ENCODE measurements around the gene ZEB2. TPM values are rescaled to one million over a fixed set of nuclear protein-coding genes. Genes with fewer than 3 reads are reported as not detected.

The ZEB2 gene
- total RNA-seq, 1 donor from 2014 or later, result 108 TPM

GRCh38 chr2:144466637-144467036 is 53.3 kb downstream of the ZEB2 start:
- Histone ChIP-seq H3K27ac (ENCODE audit: low read depth, low read length) (no peak overlapping the region), H3K4me1 (ENCODE audit: control insufficient read depth in 3 of 3, insufficient read depth in 3 of 3, low read length in 3 of 3) (peaks cover 0 to 9% (median 2%) of the 10 kb centered on the region in 3 donors), H3K27me3 (ENCODE audit: control insufficient read depth in 3 of 3, insufficient read depth in 3 of 3, low read length in 3 of 3) (no peaks in the 10 kb centered on the region), H3K9ac (ENCODE audit: low read depth in 1 of 3, low read length in 3 of 3) (no peak overlapping the region), H3K4me3 (ENCODE audit: low read length in 3 of 3) (no peak overlapping the region), H3K9me3 (ENCODE audit: control insufficient read depth in 3 of 3, low read length in 3 of 3) (no peaks in the 10 kb centered on the region), H3K36me3 (ENCODE audit: control insufficient read depth in 3 of 3, insufficient read depth in 3 of 3, low read length in 3 of 3) (no peaks in the 10 kb centered on the region)

- H3K9ac ChIP-seq (ENCODE audit: low read depth in 1 of 3, low read length in 3 of 3), result no peak overlapping the region
- no peak overlapping the region for H3K27ac ChIP-seq (ENCODE audit: low read depth, low read length)
- H3K36me3 ChIP-seq (ENCODE audit: control insufficient read depth in 3 of 3, insufficient read depth in 3 of 3, low read length in 3 of 3), result no peaks in the 10 kb centered on the region
- no peaks in the 10 kb centered on the region for H3K27me3 ChIP-seq (ENCODE audit: control insufficient read depth in 3 of 3, insufficient read depth in 3 of 3, low read length in 3 of 3)
- H3K4me1 ChIP-seq (ENCODE audit: control insufficient read depth in 3 of 3, insufficient read depth in 3 of 3, low read length in 3 of 3), result peaks cover 0 to 8% (median 7%) of the 10 kb centered on the region in 3 donors
- no peaks in the 10 kb centered on the region for H3K9me3 ChIP-seq (ENCODE audit: control insufficient read depth in 3 of 3, low read length in 3 of 3)
- no peak overlapping the region for H3K4me3 ChIP-seq (ENCODE audit: low read length in 3 of 3)
These were observed 54.2 kb downstream of the ZEB2 start for GRCh38 chr2:144465749-144466148.

- Histone ChIP-seq H3K27ac (ENCODE audit: low read depth, low read length) (no peak overlapping the region), H3K9ac (ENCODE audit: low read depth in 1 of 3, low read length in 3 of 3) (no peak overlapping the region), H3K9me3 (ENCODE audit: control insufficient read depth in 3 of 3, low read length in 3 of 3) (no peaks in the 10 kb centered on the region), H3K4me1 (ENCODE audit: control insufficient read depth in 3 of 3, insufficient read depth in 3 of 3, low read length in 3 of 3) (peaks cover 0 to 8% (median 7%) of the 10 kb centered on the region in 3 donors), H3K36me3 (ENCODE audit: control insufficient read depth in 3 of 3, insufficient read depth in 3 of 3, low read length in 3 of 3) (no peaks in the 10 kb centered on the region), H3K27me3 (ENCODE audit: control insufficient read depth in 3 of 3, insufficient read depth in 3 of 3, low read length in 3 of 3) (no peaks in the 10 kb centered on the region), H3K4me3 (ENCODE audit: low read length in 3 of 3) (no peak overlapping the region)
These were observed 55.2 kb downstream of the ZEB2 start for GRCh38 chr2:144464730-144465129.

DNA sequence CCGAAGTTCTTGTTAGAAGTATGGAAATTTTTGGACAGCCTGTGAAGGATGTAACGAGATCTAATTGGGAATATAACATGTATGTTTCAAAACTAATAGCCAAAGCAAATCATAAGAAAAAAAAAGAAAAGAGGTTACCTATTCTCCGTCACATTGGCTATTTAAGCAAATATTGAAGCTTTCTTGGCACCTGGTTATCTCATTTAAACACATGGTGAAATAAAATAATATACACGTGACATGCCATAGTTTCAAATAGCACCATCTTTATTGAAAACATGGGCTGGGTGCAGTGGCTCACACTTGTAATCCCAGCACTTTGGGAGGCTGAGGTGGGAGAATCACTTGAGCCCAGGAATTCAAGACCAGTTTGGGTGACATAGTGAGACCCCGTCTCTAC is 56.7 kb downstream of the ZEB2 start:
- Histone ChIP-seq H3K4me3 (ENCODE audit: low read length in 3 of 3) (no peak overlapping the region), H3K9me3 (ENCODE audit: control insufficient read depth in 3 of 3, low read length in 3 of 3) (no peaks in the 10 kb centered on the region), H3K4me1 (ENCODE audit: control insufficient read depth in 3 of 3, insufficient read depth in 3 of 3, low read length in 3 of 3) (peaks cover 5 to 8% (median 7%) of the 10 kb centered on the region in 3 donors), H3K27me3 (ENCODE audit: control insufficient read depth in 3 of 3, insufficient read depth in 3 of 3, low read length in 3 of 3) (no peaks in the 10 kb centered on the region), H3K36me3 (ENCODE audit: control insufficient read depth in 3 of 3, insufficient read depth in 3 of 3, low read length in 3 of 3) (no peaks in the 10 kb centered on the region), H3K9ac (ENCODE audit: low read depth in 1 of 3, low read length in 3 of 3) (no peak overlapping the region), H3K27ac (ENCODE audit: low read depth, low read length) (no peak overlapping the region)

- no peak overlapping the region for H3K4me3 ChIP-seq (ENCODE audit: low read length in 3 of 3)
- H3K9ac ChIP-seq (ENCODE audit: low read depth in 1 of 3, low read length in 3 of 3), result no peak overlapping the region
- no peaks in the 10 kb centered on the region for H3K9me3 ChIP-seq (ENCODE audit: control insufficient read depth in 3 of 3, low read length in 3 of 3)
- no peak overlapping the region for H3K27ac ChIP-seq (ENCODE audit: low read depth, low read length)
- H3K27me3 ChIP-seq (ENCODE audit: control insufficient read depth in 3 of 3, insufficient read depth in 3 of 3, low read length in 3 of 3), result no peaks in the 10 kb centered on the region
- H3K4me1 ChIP-seq (ENCODE audit: control insufficient read depth in 3 of 3, insufficient read depth in 3 of 3, low read length in 3 of 3), result peaks cover 6 to 8% (median 7%) of the 10 kb centered on the region in 3 donors
- H3K36me3 ChIP-seq (ENCODE audit: control insufficient read depth in 3 of 3, insufficient read depth in 3 of 3, low read length in 3 of 3), result no peaks in the 10 kb centered on the region
These were observed 57.7 kb downstream of the ZEB2 start for GRCh38 chr2:144462266-144462665.

GRCh38 chr2:144461308-144461766 is 58.6 kb downstream of the ZEB2 start:
- Histone ChIP-seq H3K9me3 (ENCODE audit: control insufficient read depth in 3 of 3, low read length in 3 of 3) (no peaks in the 10 kb centered on the region), H3K9ac (ENCODE audit: low read depth in 1 of 3, low read length in 3 of 3) (no peak overlapping the region), H3K36me3 (ENCODE audit: control insufficient read depth in 3 of 3, insufficient read depth in 3 of 3, low read length in 3 of 3) (no peaks in the 10 kb centered on the region), H3K27ac (ENCODE audit: low read depth, low read length) (no peak overlapping the region), H3K4me1 (ENCODE audit: control insufficient read depth in 3 of 3, insufficient read depth in 3 of 3, low read length in 3 of 3) (peaks cover 12 to 14% (median 13%) of the 10 kb centered on the region in 3 donors), H3K4me3 (ENCODE audit: low read length in 3 of 3) (no peak overlapping the region), H3K27me3 (ENCODE audit: control insufficient read depth in 3 of 3, insufficient read depth in 3 of 3, low read length in 3 of 3) (no peaks in the 10 kb centered on the region)

DNA sequence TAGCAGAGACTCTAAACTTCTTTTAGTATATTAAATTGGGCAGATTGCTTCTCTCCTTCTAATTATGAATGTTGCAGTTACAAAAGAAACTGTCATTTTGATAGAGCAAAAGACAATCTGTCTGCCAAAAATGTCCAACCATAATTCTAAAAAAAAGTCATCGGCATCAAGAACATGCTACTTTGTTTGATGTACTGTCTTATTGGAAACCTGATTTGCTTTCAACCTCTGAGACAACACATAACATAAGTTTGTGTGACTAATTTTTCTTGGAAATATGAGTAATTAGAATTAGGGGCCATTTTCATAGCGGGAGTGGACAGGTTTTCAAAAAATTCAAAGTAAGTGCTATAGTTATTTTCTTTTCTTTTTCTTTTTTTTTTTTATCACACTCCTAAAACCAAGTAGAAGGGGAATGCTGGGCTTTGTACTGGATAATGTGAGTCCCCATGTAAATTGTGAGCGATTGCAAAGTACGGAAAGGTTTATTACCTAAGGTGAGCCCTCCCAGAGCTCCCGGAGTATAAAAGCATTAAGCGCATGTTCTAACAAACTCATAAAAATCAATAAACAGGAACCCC is 59.1 kb downstream of the ZEB2 start:
- Histone ChIP-seq H3K4me1 (ENCODE audit: control insufficient read depth in 3 of 3, insufficient read depth in 3 of 3, low read length in 3 of 3) (peaks cover 12 to 14% (median 13%) of the 10 kb centered on the region in 3 donors), H3K9ac (ENCODE audit: low read depth in 1 of 3, low read length in 3 of 3) (no peak overlapping the region), H3K36me3 (ENCODE audit: control insufficient read depth in 3 of 3, insufficient read depth in 3 of 3, low read length in 3 of 3) (no peaks in the 10 kb centered on the region), H3K27me3 (ENCODE audit: control insufficient read depth in 3 of 3, insufficient read depth in 3 of 3, low read length in 3 of 3) (no peaks in the 10 kb centered on the region), H3K27ac (ENCODE audit: low read depth, low read length) (no peak overlapping the region), H3K4me3 (ENCODE audit: low read length in 3 of 3) (no peak overlapping the region), H3K9me3 (ENCODE audit: control insufficient read depth in 3 of 3, low read length in 3 of 3) (no peaks in the 10 kb centered on the region)

DNA sequence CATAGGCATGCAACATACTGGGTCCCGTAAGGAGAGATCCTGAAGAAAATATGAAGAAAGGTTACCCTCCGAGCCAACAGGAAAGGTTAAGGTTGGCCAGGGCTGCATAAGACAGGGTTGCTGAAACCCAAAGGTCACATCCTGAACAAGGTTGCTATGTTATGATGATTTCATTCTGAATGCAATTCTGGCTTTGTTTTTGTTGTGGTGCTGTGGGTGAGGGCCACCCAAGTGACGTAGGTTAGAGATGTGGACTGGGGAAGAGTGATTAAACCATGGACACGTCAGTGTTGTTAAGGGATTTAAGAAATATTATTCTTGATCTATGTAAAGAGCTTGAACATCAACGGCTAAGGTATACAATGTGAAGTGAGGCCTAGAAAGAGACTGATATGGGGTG is 60.0 kb downstream of the ZEB2 start:
- Histone ChIP-seq H3K36me3 (ENCODE audit: control insufficient read depth in 3 of 3, insufficient read depth in 3 of 3, low read length in 3 of 3) (no peaks in the 10 kb centered on the region), H3K4me3 (ENCODE audit: low read length in 3 of 3) (no peak overlapping the region), H3K27ac (ENCODE audit: low read depth, low read length) (peak overlapping the region; percentile 23), H3K9ac (ENCODE audit: low read depth in 1 of 3, low read length in 3 of 3) (no peak overlapping the region), H3K9me3 (ENCODE audit: control insufficient read depth in 3 of 3, low read length in 3 of 3) (no peaks in the 10 kb centered on the region), H3K27me3 (ENCODE audit: control insufficient read depth in 3 of 3, insufficient read depth in 3 of 3, low read length in 3 of 3) (no peaks in the 10 kb centered on the region), H3K4me1 (ENCODE audit: control insufficient read depth in 3 of 3, insufficient read depth in 3 of 3, low read length in 3 of 3) (peaks cover 12 to 17% (median 14%) of the 10 kb centered on the region in 3 donors)

- peak overlapping the region in 1 of 3 donors; percentile 15 for H3K9ac ChIP-seq (ENCODE audit: low read depth in 1 of 3, low read length in 3 of 3)
- no peaks in the 10 kb centered on the region for H3K36me3 ChIP-seq (ENCODE audit: control insufficient read depth in 3 of 3, insufficient read depth in 3 of 3, low read length in 3 of 3)
- peak overlapping the region; percentile 23 for H3K27ac ChIP-seq (ENCODE audit: low read depth, low read length)
- no peaks in the 10 kb centered on the region for H3K9me3 ChIP-seq (ENCODE audit: control insufficient read depth in 3 of 3, low read length in 3 of 3)
- no peaks in the 10 kb centered on the region for H3K27me3 ChIP-seq (ENCODE audit: control insufficient read depth in 3 of 3, insufficient read depth in 3 of 3, low read length in 3 of 3)
- no peak overlapping the region for H3K4me3 ChIP-seq (ENCODE audit: low read length in 3 of 3)
- H3K4me1 ChIP-seq (ENCODE audit: control insufficient read depth in 3 of 3, insufficient read depth in 3 of 3, low read length in 3 of 3), result peaks cover 12 to 21% (median 19%) of the 10 kb centered on the region in 3 donors
These were observed 60.6 kb downstream of the ZEB2 start for GRCh38 chr2:144459286-144459685.

DNA sequence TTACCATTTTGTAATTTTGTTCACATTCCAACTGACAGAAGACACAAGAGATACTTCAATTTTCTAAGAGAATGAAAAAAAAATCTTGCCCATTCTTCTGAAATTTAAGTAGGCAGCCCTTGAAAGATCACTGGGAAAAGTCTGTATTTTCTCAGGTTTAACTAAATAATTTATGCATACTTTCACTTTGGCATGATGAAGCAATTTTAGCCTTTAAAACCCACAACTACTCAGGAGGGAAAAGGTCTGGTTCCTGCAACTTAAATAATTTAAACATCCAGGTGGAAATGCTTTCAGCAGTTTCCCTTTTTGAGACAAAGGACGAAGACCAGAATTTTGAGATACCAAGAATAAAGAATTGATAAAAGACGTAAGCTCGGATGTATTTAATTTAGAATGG is 61.4 kb downstream of the ZEB2 start:
- Histone ChIP-seq H3K9me3 (ENCODE audit: control insufficient read depth in 3 of 3, low read length in 3 of 3) (no peaks in the 10 kb centered on the region), H3K9ac (ENCODE audit: low read depth in 1 of 3, low read length in 3 of 3) (no peak overlapping the region), H3K27me3 (ENCODE audit: control insufficient read depth in 3 of 3, insufficient read depth in 3 of 3, low read length in 3 of 3) (no peaks in the 10 kb centered on the region), H3K4me3 (ENCODE audit: low read length in 3 of 3) (no peak overlapping the region), H3K4me1 (ENCODE audit: control insufficient read depth in 3 of 3, insufficient read depth in 3 of 3, low read length in 3 of 3) (peaks cover 12 to 24% (median 21%) of the 10 kb centered on the region in 3 donors), H3K27ac (ENCODE audit: low read depth, low read length) (no peak overlapping the region), H3K36me3 (ENCODE audit: control insufficient read depth in 3 of 3, insufficient read depth in 3 of 3, low read length in 3 of 3) (no peaks in the 10 kb centered on the region)
